Aorta (tissue), 5 donors: ENCODE data around the gene CEP112. TPM values are rescaled to one million over a fixed set of nuclear protein-coding genes. Genes with fewer than 3 reads are reported as not detected.
A peak's percentile ranks its signal among the peaks of the same experiment; 100 is the strongest.

Source experiments
- ATAC-seq: fragments of 200-7000 bp; cut with Tn5 transposase; one replicate; pipeline ENCODE4 v1.9.1; 2022; ENCODE audit warnings: moderate library complexity; ENCODE audit not compliant: low FRiP score
- DNase-seq, 2 donors: peaks; one replicate each; pipeline ENCODE4 v3.0.0-alpha.2; 2020
- H3K27ac ChIP-seq, 2 donors: one replicate each; pipeline ENCODE4 v1.5.1; 2013; ENCODE audit warnings: low read length in 2 of 2, mild to moderate bottlenecking in 2 of 2, moderate library complexity in 2 of 2, control low read depth in 1 of 2, inconsistent platforms in 1 of 2, low read depth in 1 of 2
- H3K27me3 ChIP-seq, 2 donors: one replicate each; pipeline ENCODE4 v1.6.1; 2013; ENCODE audit warnings: control low read depth in 1 of 2, low read length in 1 of 2, mild to moderate bottlenecking in 1 of 2, moderate library complexity in 1 of 2; ENCODE audit not compliant: insufficient read depth in 2 of 2, control insufficient read depth in 1 of 2
- H3K36me3 ChIP-seq, 2 donors: one replicate each; pipeline ENCODE4 v1.6.1; 2013; ENCODE audit warnings: control low read depth in 1 of 2, low read length in 1 of 2, mild to moderate bottlenecking in 1 of 2; ENCODE audit not compliant: insufficient read depth in 2 of 2, control insufficient read depth in 1 of 2
- H3K4me1 ChIP-seq, 2 donors: one replicate each; pipeline ENCODE4 v1.6.1; 2013; ENCODE audit warnings: low read length in 2 of 2, control low read depth in 1 of 2, mild to moderate bottlenecking in 1 of 2, moderate library complexity in 1 of 2; ENCODE audit not compliant: insufficient read depth in 2 of 2, control insufficient read depth in 1 of 2
- H3K4me3 ChIP-seq, 2 donors: one replicate each; pipeline ENCODE4 v1.5.1; 2013; ENCODE audit warnings: low read length in 2 of 2, control low read depth in 1 of 2, mild to moderate bottlenecking in 1 of 2
- H3K9me3 ChIP-seq: one replicate; pipeline ENCODE4 v1.6.1; 2013; ENCODE audit warnings: mild to moderate bottlenecking, low read length; ENCODE audit not compliant: control insufficient read depth
- WGBS, 2 donors: extraction: QIAGEN DNeasy Blood & Tissue Kit; methylation state at CpG; one replicate each; pipeline ENCODE4 v1.1.7; 2013; 5-methylcytosine and 5-hydroxymethylcytosine counted together
- intact Hi-C, 2 donors: fragments of 100-400 bp; cut with DNase I; formaldehyde crosslinking; loops; one replicate each; pipeline versions ENCODE4 v1.14.2 to v1.15.0; 2022
- polyA plus RNA-seq, 2 donors: library from polyadenylated mRNA; stranded (reverse); fragments of 200-250 nt; gene quantifications; one replicate each; pipeline ENCODE4 v1.2.3, GENCODE V29; 2013
- total RNA-seq, 2 donors: library from RNA; stranded (reverse); fragmentation: NEBNext Ultra II Directional; extraction: Animal tissue kit (Norgen Biotek cat#: 25700); gene quantifications; one replicate each; pipeline ENCODE4 v1.2.1, GENCODE V29; 2021
- donor health status: healthy with polysubstance abuse.
- donor health status: Bipolar disorder and iron deficiency.
- donor health status: DM: no; HTN: no; CAD: no.
- donor health status: DM: no; HTN: no; CAD: no.
- donor health status: DM: yes; HTN: yes; CAD: no.

Gene CEP112
- total and polyA plus RNA-seq, 4 donors = 17.5 to 47.5 (median 30.7) TPM

DNA sequence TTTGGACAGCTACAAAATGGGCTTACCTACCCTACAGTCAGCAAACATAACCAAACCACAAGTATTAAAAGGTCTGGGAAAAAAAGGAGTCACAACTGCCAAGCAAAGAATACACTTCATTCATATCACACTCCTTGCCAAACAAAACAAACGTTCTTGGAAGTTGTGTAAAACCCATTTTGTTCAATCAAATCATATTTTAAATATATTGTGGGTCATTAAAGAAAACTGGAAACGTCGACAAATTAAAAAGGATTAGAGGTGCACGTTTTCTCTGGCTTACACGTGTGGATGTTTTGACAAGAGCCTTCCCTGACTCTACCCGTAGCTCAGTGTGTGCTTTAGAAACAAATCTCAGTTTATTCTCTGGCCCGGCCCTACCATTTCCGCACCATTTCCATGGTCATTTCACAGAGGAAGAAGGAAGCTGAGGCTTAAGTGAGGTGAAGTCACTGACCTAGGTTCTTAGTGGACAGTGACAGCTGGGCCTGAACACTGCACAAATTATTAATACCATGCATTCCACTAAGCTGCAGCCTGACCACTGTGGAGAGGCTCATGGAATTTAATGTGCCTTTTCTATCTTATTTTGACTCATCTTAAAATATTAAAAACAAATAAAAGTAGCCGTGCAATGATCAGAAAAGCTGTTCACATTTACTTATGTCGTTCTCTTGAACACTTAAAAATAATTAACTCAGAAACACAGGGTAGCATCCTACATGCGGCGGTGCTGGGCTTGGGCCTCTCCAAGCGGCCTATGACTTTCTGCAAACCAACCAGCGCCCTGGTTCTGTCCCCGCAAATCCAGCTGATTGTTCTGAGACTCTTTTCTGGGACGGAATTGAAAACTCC is 968 bp downstream of the CEP112 start:
- intact Hi-C loops = no loop called here
- Histone ChIP-seq H3K4me1 (peaks cover 0 to 2% of the 10 kb centered on the region in 2 donors), H3K9me3 (no peaks in the 10 kb centered on the region), H3K36me3 (no peaks in the 10 kb centered on the region), H3K27ac (peak overlapping the region in 1 of 2 donors; percentile 30), H3K27me3 (no peaks in the 10 kb centered on the region), H3K4me3 (peak overlapping the region; percentile 62 to 73)
- DNase-seq (no peak), ATAC-seq (peak; percentile 61)
- WGBS, 2 donors = 5 to 10% methylated on average over 16 of the region's 16 CpGs

DNA sequence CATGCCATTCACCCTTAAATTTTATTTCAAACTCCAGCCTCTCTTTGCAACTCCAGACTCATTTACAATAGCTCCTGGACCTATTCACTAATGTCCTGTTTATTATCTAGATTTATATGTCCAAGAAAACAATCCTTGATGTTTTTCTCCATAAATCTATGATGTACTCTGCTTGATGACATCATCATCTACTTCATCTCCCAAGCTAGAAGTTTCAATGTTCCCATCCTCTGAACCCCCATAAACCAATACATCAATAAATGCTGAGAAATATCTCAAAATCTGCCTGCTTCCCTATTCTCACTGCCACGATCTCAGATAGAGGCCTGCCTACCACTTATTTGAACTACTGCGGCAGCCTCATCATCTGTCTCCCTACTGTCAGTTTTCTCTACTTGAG is 4.2 kb downstream of the CEP112 start:
- 96 to 98% methylated on average over 2 of the region's 2 CpGs for WGBS, 2 donors

DNA sequence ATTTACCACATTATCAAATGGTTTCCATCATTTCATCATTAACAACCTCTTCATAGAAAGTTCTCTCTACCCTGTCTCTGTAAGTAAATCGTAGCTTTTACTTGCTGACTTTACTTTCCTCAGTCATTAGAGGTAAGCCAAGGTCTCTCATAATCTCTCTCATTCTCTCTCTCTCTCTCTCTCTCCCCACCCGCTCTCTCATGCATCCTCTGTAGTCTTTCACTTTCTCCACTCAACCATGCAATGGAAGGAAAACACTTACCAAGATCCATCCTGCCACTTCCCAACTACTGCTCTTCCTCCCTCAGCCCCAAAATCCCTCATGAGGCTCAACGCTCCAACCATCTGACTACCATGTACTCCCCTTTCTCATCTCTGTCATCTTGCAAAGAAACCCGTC is 6.1 kb downstream of the CEP112 start:
- H3K9me3 ChIP-seq = no peaks in the 10 kb centered on the region
- H3K36me3 ChIP-seq = no peaks in the 10 kb centered on the region
- H3K4me3 ChIP-seq = no peak overlapping the region
- H3K27ac ChIP-seq = no peak overlapping the region
- ATAC-seq = no peak
- WGBS, 2 donors = 94 to 96% methylated on average over 4 of the region's 4 CpGs
- intact Hi-C loops = no loop called here
- H3K4me1 ChIP-seq = no peaks in the 10 kb centered on the region
- no peaks in the 10 kb centered on the region for H3K27me3 ChIP-seq
- no peak for DNase-seq

More for the DNA sequence above, 4.2 kb downstream of the CEP112 start:
- ATAC-seq (no peak), DNase-seq (no peak)
- peaks cover 0 to 2% of the 10 kb centered on the region in 2 donors for H3K4me1 ChIP-seq
- H3K9me3 ChIP-seq = no peaks in the 10 kb centered on the region
- no peak overlapping the region for H3K4me3 ChIP-seq
- intact Hi-C loops = no loop called here
- no peak overlapping the region for H3K27ac ChIP-seq
- no peaks in the 10 kb centered on the region for H3K36me3 ChIP-seq
- no peaks in the 10 kb centered on the region for H3K27me3 ChIP-seq

DNA sequence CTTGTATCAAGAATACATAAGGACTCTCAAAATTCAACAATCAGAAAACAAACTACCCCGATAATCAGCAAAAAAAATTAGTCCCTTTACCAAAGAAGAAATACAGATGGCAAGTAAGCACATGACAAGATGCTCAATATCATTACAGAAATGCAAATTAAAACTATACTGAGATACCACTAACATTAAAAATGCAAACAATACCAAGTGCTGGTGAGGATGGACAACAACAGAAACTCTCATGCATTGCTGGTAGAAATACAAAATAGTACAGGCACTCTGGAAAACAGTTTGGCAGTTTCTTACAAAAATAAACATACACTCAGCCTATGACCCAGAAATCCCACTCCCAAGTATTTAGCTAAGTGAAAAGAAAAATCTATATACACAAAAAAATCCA is 7.5 kb downstream of the CEP112 start:
- H3K4me1 ChIP-seq = no peaks in the 10 kb centered on the region
- no peak overlapping the region for H3K27ac ChIP-seq
- H3K4me3 ChIP-seq = no peak overlapping the region
- no peak for DNase-seq
- ATAC-seq = no peak
- intact Hi-C loops = loop anchor here in 1 of 2 donors (5.0 kb wide), 1 partner anchor 1027 kb away; no protein-coding TSS in a partner anchor
- 95 to 100% methylated on average over 1 of the region's 1 CpG for WGBS, 2 donors
- H3K27me3 ChIP-seq = no peaks in the 10 kb centered on the region
- H3K9me3 ChIP-seq = no peaks in the 10 kb centered on the region
- H3K36me3 ChIP-seq = no peaks in the 10 kb centered on the region

DNA sequence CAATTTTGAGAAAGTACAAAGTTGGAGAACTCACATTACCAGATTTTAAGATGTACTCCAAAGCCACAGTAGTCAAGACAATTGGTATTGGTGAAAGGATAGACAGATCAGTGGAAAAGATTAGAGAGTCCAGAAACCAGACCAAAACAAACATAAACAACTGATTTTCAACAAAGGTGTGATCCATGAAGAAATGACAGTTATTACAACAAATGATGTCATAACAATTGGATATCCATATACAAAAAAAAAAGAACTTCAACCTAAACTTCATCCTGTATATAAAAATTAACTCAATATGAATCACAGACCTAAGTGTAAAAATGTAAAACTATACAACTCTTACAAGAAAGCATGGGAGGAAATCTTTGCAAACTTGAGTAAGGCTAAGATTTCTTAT is 8.4 kb downstream of the CEP112 start:
- DNase-seq (no peak), ATAC-seq (no peak)
- intact Hi-C loops = loop anchor here in 1 of 2 donors (5.0 kb wide), 1 partner anchor 1026 kb away; no protein-coding TSS in a partner anchor
- Histone ChIP-seq H3K4me3 (no peak overlapping the region), H3K4me1 (no peaks in the 10 kb centered on the region), H3K27ac (no peak overlapping the region), H3K27me3 (no peaks in the 10 kb centered on the region), H3K9me3 (no peaks in the 10 kb centered on the region), H3K36me3 (no peaks in the 10 kb centered on the region)

DNA sequence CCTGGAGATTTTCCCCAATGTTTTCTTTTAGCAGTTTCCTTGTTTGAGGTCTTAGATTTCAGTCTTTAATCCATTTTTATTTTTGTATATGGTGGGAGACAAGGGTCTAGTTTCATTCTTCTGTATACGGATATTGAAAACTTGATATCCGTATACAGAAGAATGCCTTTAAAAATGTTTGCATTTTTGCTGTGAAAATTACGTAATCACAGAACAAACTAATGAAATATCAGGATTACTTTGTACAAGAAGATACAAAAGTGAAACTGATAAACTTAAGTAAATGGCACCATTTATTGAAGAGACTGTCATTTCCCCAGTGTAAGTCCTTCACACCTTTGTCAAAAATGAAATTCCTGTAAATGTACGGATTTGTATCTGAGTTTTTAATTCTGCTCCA is 13.3 kb downstream of the CEP112 start:
- 97 to 98% methylated on average over 4 of the region's 4 CpGs for WGBS, 2 donors
- no peaks in the 10 kb centered on the region for H3K27me3 ChIP-seq
- DNase-seq (no peak), ATAC-seq (no peak)
- H3K9me3 ChIP-seq = no peaks in the 10 kb centered on the region
- no peak overlapping the region for H3K27ac ChIP-seq
- no peaks in the 10 kb centered on the region for H3K36me3 ChIP-seq
- no peaks in the 10 kb centered on the region for H3K4me1 ChIP-seq
- H3K4me3 ChIP-seq = no peak overlapping the region
- intact Hi-C loops = no loop called here

DNA sequence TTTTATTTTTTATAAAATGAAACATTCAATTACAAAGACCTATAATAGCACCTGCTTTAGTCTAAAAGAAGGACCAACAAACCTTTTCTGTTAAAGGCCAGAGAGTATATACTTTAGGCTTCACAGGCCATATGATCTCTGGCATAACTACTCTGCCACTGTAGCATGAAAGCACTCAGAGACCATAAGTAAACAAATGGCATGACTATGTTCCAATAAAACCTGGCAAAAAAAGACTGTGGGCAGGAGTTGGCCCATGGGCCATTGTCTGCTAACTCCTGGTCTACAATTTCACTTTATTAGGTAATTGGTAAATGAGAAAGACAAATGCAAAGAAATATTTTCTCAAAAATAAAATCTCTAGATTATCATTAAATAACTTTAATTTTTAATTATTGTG is 14.9 kb downstream of the CEP112 start:
- intact Hi-C loops = no loop called here
- Histone ChIP-seq H3K9me3 (no peaks in the 10 kb centered on the region), H3K36me3 (peaks cover 0 to 2% of the 10 kb centered on the region in 2 donors), H3K27ac (no peak overlapping the region), H3K27me3 (no peaks in the 10 kb centered on the region), H3K4me1 (no peaks in the 10 kb centered on the region), H3K4me3 (no peak overlapping the region)
- no peak for DNase-seq
- no peak for ATAC-seq

DNA sequence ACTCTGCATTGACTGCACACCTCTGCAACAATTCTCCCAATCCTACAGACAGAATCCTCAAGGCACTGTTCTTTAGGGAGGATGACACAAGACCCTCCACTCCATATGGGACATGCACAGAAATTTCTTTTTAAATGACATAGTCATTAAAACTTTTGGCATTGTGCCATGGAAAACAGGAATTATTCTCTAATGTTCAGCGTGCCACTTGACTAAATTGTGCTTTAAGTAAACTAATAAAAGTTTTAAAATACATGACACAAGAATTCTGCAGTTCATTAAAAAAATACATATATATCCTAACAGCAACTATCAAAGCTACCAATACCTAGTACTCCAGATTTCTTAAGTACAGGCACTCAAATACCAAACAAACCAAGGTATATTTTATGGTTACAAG is 16.0 kb downstream of the CEP112 start:
- H3K27ac ChIP-seq = no peak overlapping the region
- H3K36me3 ChIP-seq = peaks cover 0 to 2% of the 10 kb centered on the region in 2 donors
- no peak for ATAC-seq
- WGBS, 2 donors = 15 to 24% methylated on average over 1 of the region's 1 CpG
- H3K4me1 ChIP-seq = no peaks in the 10 kb centered on the region
- no peaks in the 10 kb centered on the region for H3K9me3 ChIP-seq
- H3K4me3 ChIP-seq = no peak overlapping the region
- no peak for DNase-seq
- intact Hi-C loops = no loop called here
- H3K27me3 ChIP-seq = no peaks in the 10 kb centered on the region

DNA sequence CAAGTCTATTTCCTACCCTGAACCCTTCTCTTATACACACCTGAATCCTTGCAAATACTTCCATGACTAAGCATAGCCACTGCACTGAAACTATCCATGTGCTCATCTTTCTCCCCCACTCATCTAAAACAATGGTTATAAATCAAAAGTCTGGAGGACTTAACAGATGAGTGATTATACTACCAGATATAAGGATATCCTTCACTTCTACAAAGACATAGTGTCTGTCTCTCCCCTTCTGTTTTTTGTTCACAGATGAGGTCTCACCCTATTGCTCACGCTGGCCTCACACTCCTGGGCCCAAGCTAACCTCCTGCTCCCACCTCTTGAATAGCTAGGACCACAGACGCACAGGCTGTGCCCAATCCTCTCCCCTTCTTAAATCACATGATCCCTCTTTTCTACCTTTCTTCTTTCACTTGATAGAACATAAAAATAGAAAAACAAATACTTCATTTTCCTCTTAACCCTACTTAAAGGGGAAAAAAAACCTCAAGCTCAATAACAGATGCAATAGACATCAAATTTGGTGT is 19.2 kb downstream of the CEP112 start:
- Histone ChIP-seq H3K4me3 (no peak overlapping the region), H3K27me3 (no peaks in the 10 kb centered on the region), H3K36me3 (peaks cover 2% of the 10 kb centered on the region in 2 donors), H3K27ac (no peak overlapping the region), H3K4me1 (no peaks in the 10 kb centered on the region), H3K9me3 (no peaks in the 10 kb centered on the region)
- intact Hi-C loops = no loop called here
- DNase-seq (no peak), ATAC-seq (no peak)
- WGBS, 2 donors = 46 to 67% methylated on average over 2 of the region's 2 CpGs
